Measurements from ENCODE around the gene REPS2.

The REPS2 gene

GRCh38 chrX:17078031-17078720 lies 131.7 kb downstream of the REPS2 start:
- no peak for DNase-seq
- Histone ChIP-seq H2AFZ (ENCODE audit: low read length) (no peak overlapping the region), H3K9me2 (replicated peaks; ENCODE audit: insufficient read depth, low read length) (no peaks in the 10 kb centered on the region), H3F3A (ENCODE audit: insufficient read depth, low read length) (no peaks in the 10 kb centered on the region), H3K4me2 (ENCODE audit: low read depth, low read length) (0 out of 2 replicates have a peak overlapping the region, but pooled peaks have one; percentile 1), H4K20me1 (ENCODE audit: insufficient read depth, low read length) (no peaks in the 10 kb centered on the region), H3K36me3 (replicated peaks; ENCODE audit: insufficient read depth, low read length) (no peaks in the 10 kb centered on the region), H3K9ac (ENCODE audit: low read length) (no peak overlapping the region), H3K27ac (ENCODE audit: low read length) (no peak overlapping the region), H3K27me3 (replicated peaks; ENCODE audit: insufficient read depth, low read length) (no peaks in the 10 kb centered on the region), H3K4me1 (ENCODE audit: low read length) (peaks cover 23% of the 10 kb centered on the region), H3K79me2 (ENCODE audit: low read length) (no peaks in the 10 kb centered on the region), H3K4me3 (ENCODE audit: low read length) (no peak overlapping the region), H3K9me3 (replicated peaks; ENCODE audit: insufficient read depth, low read length) (no peaks in the 10 kb centered on the region)
- TF ChIP-seq CTCF (IDR thresholded peaks at IDR 0.05; ENCODE audit: low read length), result no peak
- TF ChIP-seq EZH2phosphoT487 (IDR thresholded peaks at IDR 0.05; ENCODE audit: low read length), result no peak
- TF ChIP-seq EZH2 (optimal IDR thresholded peaks at IDR 0.05; ENCODE audit: low read depth, low read length), result no peak

- Histone ChIP-seq H3K36me3 (replicated peaks; ENCODE audit: insufficient read depth, low read length) (no peaks in the 10 kb centered on the region), H3K27ac (ENCODE audit: low read length) (no peak overlapping the region), H4K20me1 (ENCODE audit: insufficient read depth, low read length) (no peaks in the 10 kb centered on the region), H3K4me3 (ENCODE audit: low read length) (no peak overlapping the region), H2AFZ (ENCODE audit: low read length) (no peak overlapping the region), H3F3A (ENCODE audit: insufficient read depth, low read length) (no peaks in the 10 kb centered on the region), H3K4me2 (ENCODE audit: low read depth, low read length) (no peak overlapping the region), H3K9me2 (replicated peaks; ENCODE audit: insufficient read depth, low read length) (no peaks in the 10 kb centered on the region), H3K27me3 (replicated peaks; ENCODE audit: insufficient read depth, low read length) (no peaks in the 10 kb centered on the region), H3K9ac (ENCODE audit: low read length) (no peak overlapping the region), H3K4me1 (ENCODE audit: low read length) (peaks cover 17% of the 10 kb centered on the region), H3K9me3 (replicated peaks; ENCODE audit: insufficient read depth, low read length) (no peaks in the 10 kb centered on the region), H3K79me2 (ENCODE audit: low read length) (no peaks in the 10 kb centered on the region)
- TF ChIP-seq EZH2 (optimal IDR thresholded peaks at IDR 0.05; ENCODE audit: low read depth, low read length) (no peak), EZH2phosphoT487 (IDR thresholded peaks at IDR 0.05; ENCODE audit: low read length) (no peak), CTCF (IDR thresholded peaks at IDR 0.05; ENCODE audit: low read length) (no peak)
- no peak for DNase-seq
Observed at GRCh38 chrX:17081511-17081910, 135.1 kb downstream of the REPS2 start.

GRCh38 chrX:17081968-17082367 lies 135.5 kb downstream of the REPS2 start:
- DNase-seq, result no peak
- H3K27ac ChIP-seq (ENCODE audit: low read length), result no peak overlapping the region
- no peaks in the 10 kb centered on the region for H3F3A ChIP-seq (ENCODE audit: insufficient read depth, low read length)
- H3K4me3 ChIP-seq (ENCODE audit: low read length), result no peak overlapping the region
- no peak overlapping the region for H2AFZ ChIP-seq (ENCODE audit: low read length)
- H3K4me2 ChIP-seq (ENCODE audit: low read depth, low read length), result no peak overlapping the region
- peaks cover 16% of the 10 kb centered on the region for H3K4me1 ChIP-seq (ENCODE audit: low read length)
- no peaks in the 10 kb centered on the region for H3K36me3 ChIP-seq (replicated peaks; ENCODE audit: insufficient read depth, low read length)
- H3K9me2 ChIP-seq (replicated peaks; ENCODE audit: insufficient read depth, low read length), result no peaks in the 10 kb centered on the region
- no peaks in the 10 kb centered on the region for H3K9me3 ChIP-seq (replicated peaks; ENCODE audit: insufficient read depth, low read length)
- TF ChIP-seq EZH2phosphoT487 (IDR thresholded peaks at IDR 0.05; ENCODE audit: low read length), result no peak
- TF ChIP-seq EZH2 (optimal IDR thresholded peaks at IDR 0.05; ENCODE audit: low read depth, low read length), result no peak
- no peak for TF ChIP-seq CTCF (IDR thresholded peaks at IDR 0.05; ENCODE audit: low read length)
- H4K20me1 ChIP-seq (ENCODE audit: insufficient read depth, low read length), result no peaks in the 10 kb centered on the region
- H3K27me3 ChIP-seq (replicated peaks; ENCODE audit: insufficient read depth, low read length), result no peaks in the 10 kb centered on the region
- no peak overlapping the region for H3K9ac ChIP-seq (ENCODE audit: low read length)
- no peaks in the 10 kb centered on the region for H3K79me2 ChIP-seq (ENCODE audit: low read length)
